Activated CD4-positive, CD25-positive, alpha-beta regulatory T cell treated with anti-CD3 and anti-CD28 coated beads, Interleukin-2, amount 50 U/mL, for 16 hours (primary cell): ENCODE data around the gene MAP2K6.
A peak's percentile ranks its signal among the peaks of the same experiment; 100 is the strongest.

Experiments
- DNase-seq: peaks from one replicate; pipeline ENCODE4 v3.0.0-alpha.2; 2020; ENCODE audit warnings: low read depth, low spot score

MAP2K6 gene

DNA sequence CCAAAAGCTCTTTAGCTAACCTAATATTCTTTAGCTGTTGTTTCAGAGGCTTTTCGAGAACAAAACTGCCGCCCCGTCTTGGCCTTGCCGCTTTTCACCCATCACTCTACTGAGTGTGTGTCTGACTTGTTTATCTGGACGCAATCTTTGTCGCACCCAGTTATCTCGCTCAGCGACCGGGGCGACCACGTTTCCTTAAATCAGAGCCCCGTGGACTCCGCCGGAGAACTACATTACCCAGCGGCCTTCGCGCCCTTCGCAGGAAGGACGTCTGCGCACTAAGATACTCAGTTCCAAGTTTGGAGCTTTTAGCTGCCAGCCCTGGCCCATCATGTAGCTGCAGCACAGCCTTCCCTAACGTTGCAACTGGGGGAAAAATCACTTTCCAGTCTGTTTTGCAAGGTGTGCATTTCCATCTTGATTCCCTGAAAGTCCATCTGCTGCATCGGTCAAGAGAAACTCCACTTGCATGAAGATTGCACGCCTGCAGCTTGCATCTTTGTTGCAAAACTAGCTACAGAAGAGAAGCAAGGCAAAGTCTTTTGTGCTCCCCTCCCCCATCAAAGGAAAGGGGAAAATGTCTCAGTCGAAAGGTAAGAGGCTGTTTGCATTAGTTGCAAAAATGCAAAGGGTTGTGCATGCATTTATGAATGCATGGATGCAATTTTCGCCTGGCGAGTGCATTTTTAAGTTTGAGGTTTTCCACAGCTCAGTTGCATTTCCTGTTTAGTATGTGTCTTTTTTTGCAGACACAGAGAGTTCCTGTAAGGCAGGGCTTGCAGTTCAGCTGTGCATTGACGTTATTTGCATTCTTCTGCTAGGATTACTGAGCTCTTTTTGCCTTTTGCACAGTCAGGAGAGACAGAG, at the start of gene MAP2K6:
Gene MAP2K6 (plus strand): TSS at position 290 of the 867 bp plus-strand sequence. CDS start 288 bp downstream, at position 578.
- DNase-seq, result peak; percentile 64

- DNase-seq, result no peak
Measured at GRCh38 chr17:69367298-69367697, 47.2 kb upstream of the MAP2K6 start.

- no peak for DNase-seq
Measured at GRCh38 chr17:69373069-69373468, 41.4 kb upstream of the MAP2K6 start.

GRCh38 chr17:69375229-69375628, 39.3 kb upstream of the MAP2K6 start:
- DNase-seq, result no peak

- no peak for DNase-seq
Measured at GRCh38 chr17:69388822-69389442, 25.6 kb upstream of the MAP2K6 start.

DNA sequence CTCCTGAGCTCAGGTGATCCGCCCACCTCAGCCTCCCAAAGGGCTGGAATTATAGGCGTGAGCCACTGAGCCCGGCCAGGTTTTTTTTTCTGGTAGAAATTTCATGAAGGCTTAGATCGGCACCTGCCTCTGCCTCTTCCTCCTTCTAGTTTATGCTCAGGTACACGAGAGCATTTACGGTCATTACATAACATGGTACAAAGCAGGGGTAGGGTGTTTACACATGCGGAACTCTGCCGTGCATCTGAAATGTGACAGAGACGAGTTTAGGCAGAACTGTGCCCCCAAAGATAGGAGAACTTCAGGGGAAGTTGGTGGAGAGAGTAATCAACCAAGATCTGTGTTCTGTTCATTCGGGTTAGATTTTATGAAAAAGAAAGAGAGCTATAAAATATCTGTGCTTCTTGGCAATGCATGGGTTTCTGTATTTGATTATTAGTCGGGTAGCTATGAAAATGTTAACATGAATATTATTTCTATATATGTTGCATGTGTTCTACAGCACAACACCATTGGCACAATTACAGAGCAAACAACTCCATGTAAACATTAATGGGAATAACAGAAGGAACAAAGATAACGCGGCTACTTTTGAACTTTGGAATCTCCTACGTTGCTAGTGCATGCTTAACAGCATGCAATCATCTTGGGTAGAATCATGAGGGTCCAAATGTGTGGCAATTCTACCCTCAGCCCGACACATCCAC, 23.5 kb upstream of the MAP2K6 start:
- no peak for DNase-seq

GRCh38 chr17:69401251-69401650, 13.2 kb upstream of the MAP2K6 start:
- DNase-seq, result no peak

- no peak for DNase-seq
Measured at GRCh38 chr17:69402052-69402451, 12.4 kb upstream of the MAP2K6 start.

DNA sequence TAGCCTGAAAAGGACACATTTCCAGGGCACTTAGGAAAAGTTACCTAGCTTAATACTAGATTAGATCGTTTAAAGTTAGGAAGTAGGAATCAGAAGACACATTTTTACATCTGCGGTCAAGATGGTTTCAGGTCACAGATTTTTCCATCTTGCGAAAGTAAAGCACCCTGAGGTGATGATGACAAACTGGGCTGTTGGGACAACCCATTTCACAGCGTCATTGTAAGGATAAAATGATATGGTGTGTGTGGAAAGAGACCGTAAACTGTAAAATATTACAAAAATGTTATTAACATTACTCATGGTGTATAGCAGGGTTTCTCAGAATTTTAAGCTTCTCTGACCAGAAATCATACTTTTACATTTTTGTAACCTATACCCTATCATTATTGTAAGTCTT, 10.1 kb upstream of the MAP2K6 start:
- no peak for DNase-seq

DNA sequence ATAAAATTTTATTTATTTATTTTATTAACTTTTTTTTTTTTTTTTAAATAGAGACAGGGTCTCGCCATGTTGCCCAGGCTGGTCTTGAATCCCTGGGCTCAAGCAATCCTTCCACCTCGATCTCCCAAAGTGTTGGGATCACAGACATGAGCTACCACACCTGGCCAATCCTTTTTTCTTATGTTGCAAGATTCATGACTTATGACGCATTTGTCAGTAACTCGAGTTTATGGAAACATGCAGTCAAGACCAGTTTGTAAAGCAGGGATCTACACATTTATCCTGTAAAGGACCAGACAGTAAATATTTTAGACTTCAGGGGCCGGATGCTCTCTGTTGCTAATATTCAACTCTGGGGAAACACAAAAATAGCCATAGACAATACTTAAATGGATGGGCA, 9.4 kb upstream of the MAP2K6 start:
- no peak for DNase-seq

- no peak for DNase-seq
Measured at GRCh38 chr17:69406941-69407340, 7.6 kb upstream of the MAP2K6 start.

DNA sequence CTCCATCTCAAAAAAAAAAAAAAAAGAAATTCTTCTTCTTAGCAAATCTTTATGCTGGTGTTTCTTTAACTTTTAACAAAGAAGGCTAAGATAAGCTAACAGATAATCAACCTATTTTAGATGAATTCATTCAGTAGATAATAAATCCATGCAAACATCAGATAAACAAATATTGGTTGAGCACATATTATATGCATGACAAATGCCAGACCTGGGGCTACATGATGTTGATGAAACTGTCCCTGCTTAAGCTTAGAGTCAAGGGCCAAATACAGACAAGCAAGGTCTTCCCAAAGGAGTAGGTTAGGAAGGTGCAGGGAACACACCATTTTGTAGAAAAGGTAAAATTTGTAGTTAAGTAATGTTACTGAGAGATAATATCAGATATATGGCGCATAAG, 6.7 kb upstream of the MAP2K6 start:
- no peak for DNase-seq

DNA sequence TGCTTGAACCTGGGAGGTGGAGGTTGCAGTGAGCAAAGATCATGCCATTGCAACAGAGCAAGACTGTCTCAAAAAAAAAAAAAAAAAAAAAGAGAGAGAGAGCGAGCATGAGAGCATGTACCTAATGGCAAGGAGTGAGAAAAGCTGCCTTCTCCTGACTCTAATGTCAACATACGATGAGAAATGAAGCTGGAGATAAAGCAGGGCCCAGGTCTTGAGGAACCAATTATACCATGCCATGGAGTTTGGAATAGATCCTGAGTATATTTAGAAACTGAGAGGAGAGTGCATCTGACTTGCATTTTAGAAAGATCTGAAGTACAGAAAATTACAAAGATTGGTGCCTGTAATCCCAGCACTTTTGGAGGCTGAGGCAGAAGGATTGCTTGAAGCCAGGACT, 3.8 kb upstream of the MAP2K6 start:
- DNase-seq, result no peak

- DNase-seq, result no peak
Measured at GRCh38 chr17:69411766-69412165, 2.7 kb upstream of the MAP2K6 start.

DNA sequence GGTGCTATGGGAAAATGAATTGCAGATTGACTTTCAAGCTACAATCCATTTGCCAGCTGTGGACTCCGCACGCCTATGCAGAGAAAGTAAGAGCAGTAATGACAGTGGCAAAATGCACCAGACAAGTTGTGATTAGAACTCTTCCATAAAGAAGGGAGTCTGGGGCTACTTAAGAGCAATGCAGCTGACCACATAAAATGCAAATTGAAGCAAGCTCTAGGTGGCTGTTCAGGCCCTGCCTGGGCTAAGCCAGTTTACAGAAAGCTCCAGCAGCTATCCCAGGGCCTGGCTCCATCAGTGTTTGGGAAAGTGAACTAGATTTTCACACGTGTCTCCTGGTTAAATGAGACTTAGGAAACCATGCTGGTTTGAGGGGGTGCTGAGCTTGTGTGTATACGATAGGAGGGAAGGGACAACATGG, 2.2 kb upstream of the MAP2K6 start:
- DNase-seq, result no peak

DNA sequence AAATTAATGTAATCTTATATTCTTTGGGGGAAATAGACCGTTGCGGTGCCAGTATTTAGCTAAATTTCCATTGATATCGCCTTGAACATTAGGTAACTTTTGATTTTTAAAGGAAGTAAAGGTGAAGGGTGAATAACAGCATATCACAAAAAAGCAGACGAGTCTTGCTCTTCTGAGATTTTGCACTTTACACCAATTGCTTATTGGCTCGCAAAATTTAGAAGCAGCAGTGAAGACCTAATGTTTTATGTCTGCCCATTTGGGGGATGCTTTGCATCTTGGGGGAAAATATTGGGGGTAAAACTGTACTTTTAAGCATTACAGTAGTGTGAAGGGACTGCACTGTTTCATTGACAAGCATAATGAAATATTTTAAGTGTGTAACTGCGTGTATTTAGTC, 934 bp downstream of the MAP2K6 start:
- no peak for DNase-seq

GRCh38 chr17:69417545-69418483, 3.3 kb downstream of the MAP2K6 start:
- no peak for DNase-seq

DNA sequence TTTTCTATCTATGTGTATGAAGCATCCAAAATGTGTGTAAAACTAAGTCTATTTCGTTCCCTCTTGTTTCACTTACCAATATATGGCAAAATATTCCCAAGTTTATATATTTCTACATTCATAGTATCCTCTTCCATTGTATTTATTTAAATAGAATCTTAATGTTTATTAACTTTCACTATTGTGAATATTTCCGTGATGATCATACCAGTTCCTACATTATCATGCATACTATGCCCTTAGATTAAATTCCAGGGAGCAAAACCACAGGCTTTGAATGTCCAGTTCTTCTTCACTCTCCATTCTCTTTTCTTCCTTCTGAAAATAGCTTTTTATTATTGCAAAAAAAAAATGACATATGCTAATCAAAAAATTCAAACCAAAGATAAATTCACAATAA, 4.0 kb downstream of the MAP2K6 start:
- DNase-seq, result no peak

- no peak for DNase-seq
Measured at GRCh38 chr17:69423450-69423849, 9.0 kb downstream of the MAP2K6 start.

GRCh38 chr17:69424287-69425041, 10.0 kb downstream of the MAP2K6 start:
- DNase-seq, result no peak

GRCh38 chr17:69425978-69426377, 11.5 kb downstream of the MAP2K6 start:
- DNase-seq, result no peak
